Measurements from ENCODE around the gene RPN2.

Gene RPN2

GRCh38 chr20:37244572-37244957 lies 65.4 kb downstream of the RPN2 start:
- DNase-seq = no peak

GRCh38 chr20:37245216-37246150 lies 66.4 kb downstream of the RPN2 start:
- DNase-seq = no peak

- DNase-seq = no peak
These were observed 67.6 kb downstream of the RPN2 start for GRCh38 chr20:37246736-37247135.

- DNase-seq = no peak
These were observed 68.4 kb downstream of the RPN2 start for GRCh38 chr20:37247547-37247946.

- DNase-seq = no peak
These were observed 70.2 kb downstream of the RPN2 start for GRCh38 chr20:37249304-37249703.

GRCh38 chr20:37251825-37252477 lies 72.8 kb downstream of the RPN2 start:
- no peak for DNase-seq

GRCh38 chr20:37253087-37253486 lies 74.0 kb downstream of the RPN2 start:
- DNase-seq = no peak

GRCh38 chr20:37254114-37254878 lies 75.2 kb downstream of the RPN2 start:
- no peak for DNase-seq

- no peak for DNase-seq
These were observed 77.2 kb downstream of the RPN2 start for GRCh38 chr20:37256286-37256685.

GRCh38 chr20:37257530-37257929 lies 78.4 kb downstream of the RPN2 start:
- DNase-seq = no peak

- DNase-seq = no peak
These were observed 78.9 kb downstream of the RPN2 start for GRCh38 chr20:37257988-37258387.

GRCh38 chr20:37259031-37259430 lies 79.9 kb downstream of the RPN2 start:
- DNase-seq = no peak

- no peak for DNase-seq
These were observed 80.7 kb downstream of the RPN2 start for GRCh38 chr20:37259865-37260264.

GRCh38 chr20:37260923-37261322 lies 81.8 kb downstream of the RPN2 start:
- DNase-seq = no peak

- no peak for DNase-seq
These were observed 82.6 kb downstream of the RPN2 start, which contains the start of gene GHRH for GRCh38 chr20:37261714-37262113. GHRH (minus strand) TSS chr20:37261814; CDS start chr20:37256889, 4,925 bp downstream.

GRCh38 chr20:37262505-37262904 lies 83.4 kb downstream of the RPN2 start:
- no peak for DNase-seq

- no peak for DNase-seq
These were observed 84.6 kb downstream of the RPN2 start for GRCh38 chr20:37263686-37264085.

GRCh38 chr20:37265152-37265551 lies 86.0 kb downstream of the RPN2 start:
- DNase-seq = no peak

- DNase-seq = no peak
These were observed 88.0 kb downstream of the RPN2 start for GRCh38 chr20:37266940-37267666.

GRCh38 chr20:37267667-37268313 lies 88.7 kb downstream of the RPN2 start:
- DNase-seq = no peak

GRCh38 chr20:37270576-37271420 lies 91.7 kb downstream of the RPN2 start:
- no peak for DNase-seq
